A549 (cell line): Measurements from ENCODE around the gene VSIR.

Experiments used
- KDM1A ChIP-seq: fragments of 200-600 bp; sonication (generic); IDR thresholded peaks from 2 replicates; pipeline ENCODE4 v1.6.1; 2016; ENCODE audit warnings: low read depth, mild to moderate bottlenecking
- POLR2A ChIP-seq: IDR thresholded peaks from 2 replicates; pipeline ENCODE4 v1.6.1; 2012; ENCODE audit warnings: mild to moderate bottlenecking, low read length
- ZC3H11A ChIP-seq: fragments of 450-650 bp; IDR thresholded peaks from 2 replicates; pipeline ENCODE4 v1.6.1; 2014; ENCODE audit warnings: antibody characterized with exemption, mild to moderate bottlenecking
- TF ChIP-seq, protein P1 (sequence below): fragments of >200 bp; sonication (Bioruptor Twin); formaldehyde crosslinking; IDR thresholded peaks from 3 replicates; pipeline ENCODE4 v1.5.1; 2016

DNA sequence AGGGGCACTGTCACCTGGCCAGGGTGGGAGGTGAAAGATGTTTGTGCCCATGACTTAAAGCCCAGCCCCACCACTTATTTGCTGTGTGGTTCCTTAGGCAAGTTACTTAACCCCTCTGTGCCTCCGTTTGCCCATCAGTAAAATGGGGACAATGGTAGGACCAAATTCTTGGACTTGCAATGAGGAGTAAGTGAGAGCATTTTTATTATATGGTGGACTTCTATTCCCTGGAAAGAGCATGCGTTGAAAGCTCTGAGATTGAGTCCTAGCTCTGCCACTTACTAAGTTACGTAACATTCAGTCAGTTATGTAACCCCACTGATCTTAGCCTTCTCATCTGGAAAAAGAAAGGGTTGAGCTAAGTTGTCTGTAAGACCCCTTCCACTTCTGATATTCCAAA is 18.8 kb downstream of the VSIR start:
- TF ChIP-seq, protein P1, sequence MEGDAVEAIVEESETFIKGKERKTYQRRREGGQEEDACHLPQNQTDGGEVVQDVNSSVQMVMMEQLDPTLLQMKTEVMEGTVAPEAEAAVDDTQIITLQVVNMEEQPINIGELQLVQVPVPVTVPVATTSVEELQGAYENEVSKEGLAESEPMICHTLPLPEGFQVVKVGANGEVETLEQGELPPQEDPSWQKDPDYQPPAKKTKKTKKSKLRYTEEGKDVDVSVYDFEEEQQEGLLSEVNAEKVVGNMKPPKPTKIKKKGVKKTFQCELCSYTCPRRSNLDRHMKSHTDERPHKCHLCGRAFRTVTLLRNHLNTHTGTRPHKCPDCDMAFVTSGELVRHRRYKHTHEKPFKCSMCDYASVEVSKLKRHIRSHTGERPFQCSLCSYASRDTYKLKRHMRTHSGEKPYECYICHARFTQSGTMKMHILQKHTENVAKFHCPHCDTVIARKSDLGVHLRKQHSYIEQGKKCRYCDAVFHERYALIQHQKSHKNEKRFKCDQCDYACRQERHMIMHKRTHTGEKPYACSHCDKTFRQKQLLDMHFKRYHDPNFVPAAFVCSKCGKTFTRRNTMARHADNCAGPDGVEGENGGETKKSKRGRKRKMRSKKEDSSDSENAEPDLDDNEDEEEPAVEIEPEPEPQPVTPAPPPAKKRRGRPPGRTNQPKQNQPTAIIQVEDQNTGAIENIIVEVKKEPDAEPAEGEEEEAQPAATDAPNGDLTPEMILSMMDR, result no peak
- TF ChIP-seq POLR2A (no peak), KDM1A (no peak), ZC3H11A (no peak)
